Adrenal gland (tissue), 5 donors: ENCODE data around the gene ZNF185.

Source experiments
- CTCF ChIP-seq, 6 experiments: fragments of 450-650 bp in 4 of 6; fragments of 200-600 bp in 2 of 6; sonication (generic) in 1 of 6; IDR thresholded peaks; 1 replicate in 5 of 6; 2 replicates in 1 of 6; pipeline versions ENCODE4 v1.5.1 to v1.8.0; 2016 to 2021; ENCODE audit warnings: antibody characterized with exemption in 6 of 6, mild to moderate bottlenecking in 2 of 6, moderate library complexity in 1 of 6
- POLR2A ChIP-seq, 2 donors: fragments of 450-650 bp; IDR thresholded peaks; one replicate each; pipeline ENCODE4 v1.6.1; 2017; ENCODE audit warnings: antibody characterized with exemption in 2 of 2, mild to moderate bottlenecking in 2 of 2, moderate library complexity in 1 of 2
- donor health status: DM: no; HTN: no; CAD: no.

- TF ChIP-seq CTCF (IDR thresholded peaks at IDR 0.05) (no peak), POLR2A (IDR thresholded peaks at IDR 0.05) (no peak)
Observed at GRCh38 chrX:152917656-152918579, 20.1 kb downstream of the ZNF185 start.
